SK-N-SH treated with all-trans-retinoic acid at 6 μM for 48 hours (cell line): ENCODE measurements around the gene EEIG2.

Experiments used
- ARNTL ChIP-seq: fragments of 450-650 bp; formaldehyde crosslinking; IDR thresholded peaks from 2 replicates; pipeline ENCODE4 v1.5.0; 2020; ENCODE audit warnings: low read depth, mild to moderate bottlenecking, moderate library complexity, borderline replicate concordance
- GLIS3 ChIP-seq: fragments of 250-450 bp; sonication (Bioruptor Pico); IDR thresholded peaks from 2 replicates; pipeline ENCODE4 v1.5.0; 2020; ENCODE audit warnings: mild to moderate bottlenecking, moderate library complexity
- OSR1 ChIP-seq: fragments of 250-450 bp; sonication (Bioruptor Pico); IDR thresholded peaks from 2 replicates; pipeline ENCODE4 v1.8.0; 2022; ENCODE audit warnings: moderate library complexity, mild to moderate bottlenecking, inconsistent platforms
- POU6F1 ChIP-seq: fragments of 250-450 bp; sonication (Bioruptor Pico); IDR thresholded peaks from 2 replicates; pipeline ENCODE4 v1.8.0; 2021; ENCODE audit warnings: low read depth, mild to moderate bottlenecking, moderate library complexity, borderline replicate concordance
- TCF4 ChIP-seq: fragments of 250-450 bp; sonication (Bioruptor Pico); IDR thresholded peaks from 2 replicates; pipeline ENCODE4 v1.8.0; 2021; ENCODE audit warnings: mild to moderate bottlenecking, moderate library complexity, borderline replicate concordance
- TSHZ2 ChIP-seq: fragments of 250-450 bp; sonication (Bioruptor Pico); IDR thresholded peaks from 2 replicates; pipeline ENCODE4 v1.5.0; 2020; ENCODE audit warnings: mild to moderate bottlenecking, moderate library complexity
- ZFP3 ChIP-seq: fragments of 250-450 bp; sonication (Bioruptor Pico); IDR thresholded peaks from 2 replicates; pipeline ENCODE4 v1.5.0; 2020; ENCODE audit warnings: mild to moderate bottlenecking, moderate library complexity
- ZFP30 ChIP-seq: fragments of 450-650 bp; formaldehyde crosslinking; IDR thresholded peaks from 2 replicates; pipeline ENCODE4 v1.5.0; 2022; ENCODE audit warnings: mild to moderate bottlenecking, moderate library complexity
- ZNF565 ChIP-seq: fragments of 450-650 bp; formaldehyde crosslinking; conservative IDR thresholded peaks from 2 replicates; pipeline ENCODE4 v1.5.0; 2020; ENCODE audit warnings: low read depth, mild to moderate bottlenecking, moderate library complexity
- TF ChIP-seq, protein P1 (sequence below): fragments of 250-450 bp; sonication (Bioruptor Pico); IDR thresholded peaks from 2 replicates; pipeline ENCODE4 v1.5.1; 2021; ENCODE audit warnings: mild to moderate bottlenecking, moderate library complexity

DNA sequence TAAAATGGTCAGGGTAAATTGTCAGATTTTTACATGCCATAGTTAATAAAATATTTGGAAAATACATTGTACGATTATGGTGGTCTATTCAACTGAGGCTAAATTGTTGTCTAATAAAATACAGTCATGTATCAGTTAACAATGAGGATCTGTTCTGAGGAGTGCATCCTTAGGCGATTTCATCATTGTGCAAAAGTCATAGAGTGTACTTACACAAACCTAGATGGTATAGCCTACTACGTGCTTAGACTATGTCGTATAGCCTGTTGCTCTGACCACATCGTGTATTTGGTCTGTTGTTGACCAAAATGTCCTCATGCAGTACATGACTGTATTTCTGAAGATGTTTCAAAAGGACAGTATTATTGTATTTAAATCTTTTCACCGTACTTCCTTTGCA lies 5.2 kb downstream of the EEIG2 start:
- TF ChIP-seq ZFP30 (CRISPR knock-in tag) = no peak
- TF ChIP-seq ARNTL (CRISPR knock-in tag) = no peak
- TF ChIP-seq GLIS3 (CRISPR knock-in tag) = no peak
- no peak for TF ChIP-seq TCF4 (CRISPR knock-in tag)
- TF ChIP-seq OSR1 = no peak
- TF ChIP-seq ZNF565 = no peak
- TF ChIP-seq, protein P1, sequence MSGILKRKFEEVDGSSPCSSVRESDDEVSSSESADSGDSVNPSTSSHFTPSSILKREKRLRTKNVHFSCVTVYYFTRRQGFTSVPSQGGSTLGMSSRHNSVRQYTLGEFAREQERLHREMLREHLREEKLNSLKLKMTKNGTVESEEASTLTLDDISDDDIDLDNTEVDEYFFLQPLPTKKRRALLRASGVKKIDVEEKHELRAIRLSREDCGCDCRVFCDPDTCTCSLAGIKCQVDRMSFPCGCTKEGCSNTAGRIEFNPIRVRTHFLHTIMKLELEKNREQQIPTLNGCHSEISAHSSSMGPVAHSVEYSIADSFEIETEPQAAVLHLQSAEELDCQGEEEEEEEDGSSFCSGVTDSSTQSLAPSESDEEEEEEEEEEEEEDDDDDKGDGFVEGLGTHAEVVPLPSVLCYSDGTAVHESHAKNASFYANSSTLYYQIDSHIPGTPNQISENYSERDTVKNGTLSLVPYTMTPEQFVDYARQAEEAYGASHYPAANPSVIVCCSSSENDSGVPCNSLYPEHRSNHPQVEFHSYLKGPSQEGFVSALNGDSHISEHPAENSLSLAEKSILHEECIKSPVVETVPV (CRISPR knock-in tag) = no peak
- no peak for TF ChIP-seq TSHZ2 (CRISPR knock-in tag)
- TF ChIP-seq ZFP3 = no peak
- no peak for TF ChIP-seq POU6F1 (CRISPR knock-in tag)
